A549 (cell line): ENCODE measurements around the gene DBF4.

Experiments
- EP300 ChIP-seq, 2 experiments: fragments of >200 bp; sonication (Bioruptor Twin); formaldehyde crosslinking; IDR thresholded peaks; 2 replicates in 1 of 2; 3 replicates in 1 of 2; pipeline ENCODE4 v1.6.1; 2016 to 2017
- JUN ChIP-seq, 2 experiments: fragments of >200 bp; sonication (Bioruptor Twin); formaldehyde crosslinking; IDR thresholded peaks; 2 replicates in 1 of 2; 3 replicates in 1 of 2; pipeline ENCODE4 v1.6.1; 2016 to 2017
- REST ChIP-seq: fragments of 200-600 bp; sonication (generic); IDR thresholded peaks from 2 replicates; pipeline ENCODE4 v1.6.1; 2016; ENCODE audit warnings: antibody characterized with exemption, mild to moderate bottlenecking, moderate library complexity
- RNF2 ChIP-seq: fragments of 200-600 bp; sonication (generic); IDR thresholded peaks from 2 replicates; pipeline ENCODE4 v1.6.1; 2016; ENCODE audit warnings: low read depth, mild to moderate bottlenecking, antibody characterized with exemption, moderate library complexity, borderline replicate concordance
- TF ChIP-seq, protein P1 (sequence below): fragments of >200 bp; sonication (Bioruptor Twin); formaldehyde crosslinking; IDR thresholded peaks from 3 replicates; pipeline ENCODE4 v1.5.1; 2016

DNA sequence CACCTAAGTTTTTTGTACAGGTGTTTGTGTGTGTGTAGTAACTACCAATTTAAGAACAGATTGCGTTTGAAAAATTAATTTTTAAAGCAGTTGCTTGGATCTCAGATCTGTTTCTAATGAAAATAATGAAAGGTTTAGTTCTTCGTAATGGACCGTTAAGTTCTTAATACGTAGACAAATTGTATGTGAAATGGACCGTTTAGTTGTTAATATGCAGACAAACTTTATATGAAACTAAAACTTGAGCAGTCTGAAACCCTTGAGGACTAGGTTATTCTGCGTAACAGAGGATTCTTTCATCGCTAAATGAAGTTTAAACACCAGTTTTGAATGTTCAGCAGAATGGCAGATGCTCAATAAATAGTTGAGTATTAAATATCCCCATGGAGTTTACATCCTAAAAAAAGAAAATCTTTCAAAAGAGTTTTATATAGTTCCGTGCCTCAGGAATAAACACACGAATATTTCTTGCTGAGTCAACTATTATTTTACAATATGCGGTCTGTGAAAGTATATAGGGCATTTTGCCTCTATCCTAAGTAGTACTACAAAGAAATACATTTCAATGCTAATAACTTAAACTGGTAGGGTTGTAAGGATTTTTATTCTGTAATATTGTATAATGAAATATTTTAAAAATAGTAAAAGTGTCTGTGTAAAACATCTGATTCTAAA is 1.2 kb downstream of the DBF4 start:
- TF ChIP-seq RNF2 (no peak), EP300 (IDR thresholded peaks at IDR 0.05) (no peak), JUN (IDR thresholded peaks at IDR 0.05) (0 out of 5 replicates have a peak, but pooled peaks of 1 of the 2 experiments have one; percentile 14), REST (no peak)
- TF ChIP-seq, protein P1, sequence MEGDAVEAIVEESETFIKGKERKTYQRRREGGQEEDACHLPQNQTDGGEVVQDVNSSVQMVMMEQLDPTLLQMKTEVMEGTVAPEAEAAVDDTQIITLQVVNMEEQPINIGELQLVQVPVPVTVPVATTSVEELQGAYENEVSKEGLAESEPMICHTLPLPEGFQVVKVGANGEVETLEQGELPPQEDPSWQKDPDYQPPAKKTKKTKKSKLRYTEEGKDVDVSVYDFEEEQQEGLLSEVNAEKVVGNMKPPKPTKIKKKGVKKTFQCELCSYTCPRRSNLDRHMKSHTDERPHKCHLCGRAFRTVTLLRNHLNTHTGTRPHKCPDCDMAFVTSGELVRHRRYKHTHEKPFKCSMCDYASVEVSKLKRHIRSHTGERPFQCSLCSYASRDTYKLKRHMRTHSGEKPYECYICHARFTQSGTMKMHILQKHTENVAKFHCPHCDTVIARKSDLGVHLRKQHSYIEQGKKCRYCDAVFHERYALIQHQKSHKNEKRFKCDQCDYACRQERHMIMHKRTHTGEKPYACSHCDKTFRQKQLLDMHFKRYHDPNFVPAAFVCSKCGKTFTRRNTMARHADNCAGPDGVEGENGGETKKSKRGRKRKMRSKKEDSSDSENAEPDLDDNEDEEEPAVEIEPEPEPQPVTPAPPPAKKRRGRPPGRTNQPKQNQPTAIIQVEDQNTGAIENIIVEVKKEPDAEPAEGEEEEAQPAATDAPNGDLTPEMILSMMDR = no peak
